DMS 273 (cell line): Measurements from ENCODE around the gene TMEM138.

Source experiments
- DNase-seq: peaks from one replicate; lab custom pipeline; 2025; ENCODE audit not compliant: unreplicated experiment; lab: John Stamatoyannopoulos, UW

Gene TMEM138

DNA sequence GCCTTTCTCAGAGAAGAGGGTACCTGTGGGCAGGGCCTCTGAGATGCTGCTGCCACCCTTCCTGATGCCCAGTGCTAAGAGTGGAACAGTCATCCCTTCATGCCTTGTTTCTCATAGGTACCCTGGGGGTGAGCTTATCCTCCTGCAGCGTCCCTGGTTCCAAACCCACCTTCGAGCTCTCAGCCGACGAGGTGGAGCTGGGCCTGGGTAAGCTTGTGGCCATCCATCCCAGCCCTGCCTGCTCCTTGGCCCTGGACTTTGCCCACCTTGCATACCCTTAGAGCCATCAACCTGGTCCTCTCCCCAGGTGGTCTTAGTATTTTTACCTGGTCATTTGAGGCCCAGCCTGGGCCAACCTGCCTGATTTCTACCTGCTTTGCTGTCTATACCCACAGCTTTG lies 20.5 kb upstream of the TMEM138 start:
- DNase-seq: no peak

DNA sequence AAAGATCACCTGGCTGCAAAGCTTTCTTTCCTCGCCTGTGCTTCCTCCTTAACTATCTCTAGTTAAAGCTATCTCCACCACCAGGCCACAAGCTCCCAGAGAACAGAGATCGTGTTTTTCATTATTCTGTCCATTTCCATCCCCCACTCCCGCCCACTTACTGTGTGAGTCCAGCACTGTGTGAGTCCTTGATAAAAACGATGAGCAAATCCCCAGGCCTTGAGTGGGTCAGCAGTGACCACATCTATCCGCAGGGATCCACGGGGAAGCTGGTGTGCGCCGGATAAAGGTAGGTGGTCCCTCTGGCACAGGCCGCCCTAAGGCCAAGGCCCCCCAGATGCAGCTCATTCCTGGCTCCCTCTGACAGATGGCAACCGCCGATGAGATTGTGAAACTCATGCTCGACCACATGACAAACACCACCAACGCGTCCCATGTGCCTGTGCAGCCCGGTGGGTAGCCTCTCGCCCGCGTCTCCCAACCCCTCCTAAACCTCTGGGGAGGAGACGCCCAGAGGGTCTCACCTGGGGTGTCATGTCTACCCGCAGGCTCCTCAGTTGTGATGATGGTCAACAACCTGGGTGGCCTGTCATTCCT lies 19.9 kb upstream of the TMEM138 start:
- DNase-seq: no peak

- no peak for DNase-seq
Observed at GRCh38 chr11:61343792-61344745, 18.1 kb upstream of the TMEM138 start.

- peak; percentile 69 for DNase-seq
Observed at GRCh38 chr11:61345170-61345610, 17.0 kb upstream of the TMEM138 start.

- DNase-seq: no peak
Observed at GRCh38 chr11:61345954-61346843, 16.0 kb upstream of the TMEM138 start.

DNA sequence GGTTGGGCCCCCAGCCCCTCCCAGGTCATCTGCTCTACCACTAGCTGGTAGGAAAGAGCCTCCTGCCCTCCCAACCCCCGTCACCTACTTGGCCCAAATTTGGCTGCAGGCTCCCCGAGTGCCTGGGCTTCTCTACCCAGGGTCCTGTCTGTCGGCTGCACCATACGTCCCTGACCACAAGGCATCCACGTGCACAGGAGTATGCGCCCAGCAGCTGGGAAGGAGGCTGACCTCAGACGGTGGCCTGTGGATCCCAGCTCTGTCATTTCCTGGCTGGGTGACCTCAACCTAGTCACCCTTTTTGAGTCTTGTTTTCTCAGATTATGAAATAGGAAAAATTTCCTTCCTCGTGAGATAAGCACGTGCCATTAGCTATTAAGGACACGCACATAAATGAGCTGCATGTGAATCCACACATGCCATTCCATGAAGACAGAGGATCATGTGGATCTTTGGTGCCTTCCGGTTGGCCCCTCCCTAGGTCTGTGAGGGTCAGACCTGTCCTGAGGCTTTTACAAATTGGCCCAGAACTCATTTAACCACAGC lies 14.2 kb upstream of the TMEM138 start:
- no peak for DNase-seq

DNA sequence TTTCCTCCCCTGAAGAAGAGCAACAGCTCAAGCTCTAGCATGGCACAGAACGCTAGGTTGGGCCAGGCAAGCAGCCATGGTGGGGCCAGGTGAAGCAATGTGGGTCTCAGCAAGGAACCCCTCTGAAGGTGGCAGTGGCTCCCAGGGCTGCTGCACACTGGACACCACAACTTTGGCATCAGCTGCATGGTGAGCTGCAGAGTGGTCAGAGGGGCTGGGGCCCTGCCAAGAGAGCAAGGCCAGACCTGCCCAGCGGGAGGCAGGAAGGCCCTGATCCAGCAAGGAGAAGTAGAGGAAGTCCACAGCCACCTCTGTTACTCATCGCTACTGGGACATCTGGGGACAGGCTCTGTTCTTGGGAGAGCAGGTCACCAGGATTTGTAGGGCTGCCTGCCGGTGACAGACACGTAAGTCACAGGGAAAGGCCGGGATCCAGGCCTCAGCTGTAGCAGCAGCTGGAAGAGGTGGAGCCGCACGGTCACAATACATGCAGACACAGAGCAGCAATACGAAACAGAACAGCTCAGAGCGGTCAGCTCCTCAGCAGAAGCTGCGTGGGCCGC lies 12.9 kb upstream of the TMEM138 start:
- no peak for DNase-seq

DNA sequence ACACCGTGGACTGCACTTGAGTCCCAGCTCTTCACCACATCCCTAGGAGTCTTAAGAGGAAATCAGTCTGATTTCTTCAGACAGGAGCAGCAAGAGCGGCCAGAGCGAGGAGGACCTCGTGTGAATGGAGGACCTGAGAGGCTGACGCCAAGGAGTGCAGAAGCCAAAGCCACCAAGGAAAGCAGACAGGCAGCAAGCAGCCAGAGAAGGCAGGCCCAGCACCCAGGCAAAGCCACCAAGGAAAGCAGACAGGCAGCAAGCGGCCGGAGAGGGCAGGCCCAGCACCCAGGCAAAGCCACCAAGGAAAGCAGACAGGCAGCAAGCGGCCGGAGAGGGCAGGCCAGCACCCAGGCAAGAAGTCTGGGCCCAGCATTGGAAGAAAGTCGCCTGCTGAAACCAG lies 12.3 kb upstream of the TMEM138 start:
- no peak for DNase-seq

- DNase-seq: no peak
Observed at GRCh38 chr11:61350336-61350735, 11.8 kb upstream of the TMEM138 start.

GRCh38 chr11:61350803-61351202 lies 11.4 kb upstream of the TMEM138 start:
- DNase-seq: no peak

GRCh38 chr11:61352038-61352437 lies 10.1 kb upstream of the TMEM138 start:
- DNase-seq: no peak

DNA sequence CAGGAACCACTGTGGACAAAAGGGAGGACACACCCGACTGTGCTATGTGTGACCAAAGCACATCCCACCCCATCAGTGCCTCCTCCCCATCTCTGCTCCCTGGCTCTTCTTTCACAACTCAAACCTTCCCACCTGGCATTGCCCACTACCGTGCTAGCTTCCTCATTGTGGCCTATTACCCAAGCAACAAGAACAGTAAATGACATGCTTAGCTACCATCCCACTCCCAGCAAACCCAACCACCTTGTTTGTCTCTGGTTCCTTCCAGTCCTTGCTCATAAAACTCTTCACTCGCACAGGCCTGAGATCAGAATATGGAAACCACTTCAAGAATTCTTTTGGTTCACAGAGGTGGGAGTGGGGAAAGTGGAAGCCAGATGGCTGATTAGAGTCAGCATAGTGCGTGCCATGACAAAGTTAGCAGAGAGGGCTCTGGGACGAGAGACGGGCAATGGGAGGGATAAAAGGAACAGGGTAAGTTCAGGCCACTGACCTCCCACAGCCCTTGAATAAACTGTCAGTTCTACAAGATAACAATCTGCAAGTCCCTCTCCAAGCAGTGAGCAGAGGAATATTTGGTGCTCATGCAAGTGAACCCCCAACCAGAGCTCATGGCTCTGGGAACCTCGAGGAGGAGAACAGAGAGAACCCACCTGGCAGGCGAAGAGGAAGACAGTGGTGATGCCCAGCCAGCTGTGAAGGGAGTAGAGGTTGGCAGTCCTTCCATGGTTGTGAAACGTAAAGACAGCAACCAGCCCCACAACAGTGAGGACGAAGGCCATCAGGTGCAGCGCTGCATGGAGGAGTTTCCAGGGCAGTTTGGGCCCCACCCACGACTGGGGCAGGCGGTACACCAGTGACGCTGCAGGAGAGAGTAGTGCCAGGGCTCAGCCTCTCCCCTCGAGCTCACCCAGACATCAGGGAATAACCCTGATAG lies 8.8 kb upstream of the TMEM138 start:
- DNase-seq: no peak

DNA sequence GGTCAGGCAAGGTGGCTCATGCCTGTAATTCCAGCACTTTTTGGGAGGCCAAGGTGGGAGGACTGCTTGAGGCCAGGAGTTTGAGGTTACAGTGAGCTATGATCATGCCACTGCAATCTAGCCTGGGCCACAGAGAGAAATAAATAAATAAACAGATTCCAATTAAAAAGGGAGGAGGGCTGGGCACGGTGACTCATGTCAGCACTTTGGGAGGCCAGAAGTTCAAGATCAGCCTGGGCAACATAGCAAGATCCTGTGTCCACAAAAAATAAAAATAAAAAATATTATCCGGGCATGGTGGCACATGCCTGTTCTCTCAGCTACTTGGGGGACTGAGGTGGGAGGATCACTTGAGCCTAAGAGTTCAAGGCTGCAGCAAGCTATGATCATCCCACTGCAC lies 8.0 kb upstream of the TMEM138 start:
- DNase-seq: no peak

DNA sequence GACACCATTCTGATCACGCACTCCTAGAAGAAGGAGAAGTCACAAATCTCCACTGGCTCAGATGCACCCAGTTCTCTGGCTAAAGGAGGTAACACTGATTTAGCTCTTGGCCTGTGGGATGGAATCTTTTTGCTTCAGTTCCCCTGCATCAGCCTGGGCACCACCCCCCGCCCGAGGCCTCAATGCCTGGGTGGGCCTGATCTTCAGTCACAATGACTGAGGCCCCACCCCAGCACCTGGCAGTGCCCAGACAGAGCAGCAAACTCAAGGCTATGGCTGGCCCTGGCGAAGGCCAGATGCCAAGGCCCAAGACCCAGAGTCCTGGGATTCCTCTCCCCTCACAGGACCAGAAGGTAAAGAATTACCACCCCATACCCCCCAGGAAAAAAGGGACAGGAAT lies 5.5 kb upstream of the TMEM138 start:
- no peak for DNase-seq

DNA sequence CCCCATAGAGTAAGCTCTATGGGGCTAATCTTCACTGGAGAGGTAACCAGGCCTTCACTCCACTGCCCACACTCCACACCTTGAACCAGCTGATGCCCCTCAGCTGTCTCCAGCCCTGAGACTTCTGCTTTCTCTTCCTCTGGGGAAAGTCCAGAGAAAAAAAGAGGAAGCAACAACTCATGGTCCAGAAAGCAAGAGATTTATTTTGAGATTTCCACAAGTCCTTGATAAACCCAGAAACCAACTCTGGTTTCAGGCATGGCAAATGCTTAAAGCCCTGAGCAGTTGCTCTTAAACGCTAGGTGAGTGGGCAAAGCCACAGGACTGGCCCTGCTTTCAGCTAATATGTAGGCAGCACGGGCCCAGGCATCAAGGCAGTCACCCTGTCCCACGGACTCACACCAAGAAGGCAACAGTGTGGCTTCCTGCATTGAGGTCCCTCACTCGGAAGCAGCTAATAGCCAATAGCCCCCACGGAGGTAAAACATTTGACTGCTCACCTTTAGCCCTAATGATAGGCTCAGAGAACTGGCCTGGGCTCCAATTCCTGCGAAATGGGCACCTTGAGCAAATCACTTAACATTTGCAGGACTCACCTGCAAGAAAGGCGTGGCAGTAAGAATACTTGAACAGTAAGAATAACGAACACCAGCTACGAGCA lies 4.8 kb upstream of the TMEM138 start:
- DNase-seq: no peak

GRCh38 chr11:61357894-61358239 lies 4.3 kb upstream of the TMEM138 start:
- DNase-seq: no peak

DNA sequence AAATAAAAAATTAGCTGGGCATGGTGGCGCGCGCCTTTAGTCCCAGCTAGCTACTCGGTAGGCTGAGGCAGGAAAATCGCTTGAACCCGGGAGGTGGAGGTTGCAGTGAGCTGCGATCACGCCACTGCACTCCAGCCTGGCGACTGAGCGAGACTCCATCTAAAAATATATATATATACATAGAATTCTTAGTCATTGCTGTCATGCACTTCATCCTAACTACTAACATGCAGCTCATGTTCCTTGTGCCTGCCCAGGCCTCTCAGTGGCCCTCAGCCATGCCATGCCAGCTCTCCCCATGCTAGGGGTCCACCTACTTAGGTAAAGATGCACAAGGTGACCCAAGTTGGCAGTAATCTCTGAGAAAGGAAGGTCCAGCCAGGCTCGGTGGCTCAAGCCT lies 3.6 kb upstream of the TMEM138 start:
- no peak for DNase-seq

GRCh38 chr11:61359516-61359915 lies 2.7 kb upstream of the TMEM138 start:
- DNase-seq: no peak

DNA sequence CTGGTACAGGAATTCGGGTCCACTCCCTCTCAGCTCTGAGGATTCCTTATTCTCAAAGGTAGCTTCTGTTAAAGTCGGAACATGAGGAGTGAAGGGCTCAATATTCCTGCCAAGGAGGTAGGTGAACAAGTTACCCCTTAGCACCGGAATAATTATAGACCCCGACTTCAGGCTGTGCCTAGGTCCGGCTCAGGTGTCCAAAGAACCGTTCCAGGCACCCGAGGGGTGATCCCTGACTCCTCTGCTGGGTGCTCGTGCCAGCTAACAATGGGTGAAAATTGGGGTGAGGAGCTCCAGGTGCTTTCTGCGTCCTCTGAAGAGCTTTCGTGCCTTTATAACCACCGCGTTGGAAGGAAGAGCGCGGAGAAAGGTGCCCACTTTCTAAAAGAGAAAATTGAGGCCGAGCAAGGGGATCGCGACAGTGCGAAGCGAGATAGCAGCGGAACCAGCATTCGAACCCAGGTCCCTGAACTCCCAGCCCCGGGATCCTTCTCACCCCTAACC lies 885 bp upstream of the TMEM138 start:
- no peak for DNase-seq
